PFSK-1 (cell line): ENCODE results near the gene PNMA1.

Source experiments
- FOXP2 ChIP-seq: optimal IDR thresholded peaks from 2 replicates; pipeline ENCODE3; 2011; ENCODE audit warnings: borderline replicate concordance, control low read depth, inconsistent platforms; ENCODE audit not compliant: insufficient read depth; ENCODE audit errors: extremely low read length, extremely low read depth
- POLR2AphosphoS5 ChIP-seq: IDR thresholded peaks from 2 replicates; pipeline ENCODE4 v1.6.1; 2012; ENCODE audit warnings: low read depth, mild to moderate bottlenecking, control low read depth, low read length, moderate library complexity
- SIN3A ChIP-seq: IDR thresholded peaks from 2 replicates; pipeline ENCODE4 v1.6.1; 2012; ENCODE audit warnings: mild to moderate bottlenecking, low read length, moderate library complexity, borderline replicate concordance; ENCODE audit not compliant: insufficient read depth
- TAF1 ChIP-seq: IDR thresholded peaks from 2 replicates; pipeline ENCODE4 v1.6.1; 2012; ENCODE audit warnings: low read length, control low read depth, borderline replicate concordance; ENCODE audit not compliant: insufficient read depth
- TF ChIP-seq, protein P1 (sequence below), 2 experiments: IDR thresholded peaks; 2 replicates each; pipeline versions ENCODE4 v1.6.1 to v1.8.0; 2011 to 2012; ENCODE audit warnings: low read depth in 2 of 2, low read length in 2 of 2, control low read depth in 1 of 2, inconsistent platforms in 1 of 2, mild to moderate bottlenecking in 1 of 2, moderate library complexity in 1 of 2; ENCODE audit not compliant: insufficient read depth in 1 of 2

Gene PNMA1

DNA sequence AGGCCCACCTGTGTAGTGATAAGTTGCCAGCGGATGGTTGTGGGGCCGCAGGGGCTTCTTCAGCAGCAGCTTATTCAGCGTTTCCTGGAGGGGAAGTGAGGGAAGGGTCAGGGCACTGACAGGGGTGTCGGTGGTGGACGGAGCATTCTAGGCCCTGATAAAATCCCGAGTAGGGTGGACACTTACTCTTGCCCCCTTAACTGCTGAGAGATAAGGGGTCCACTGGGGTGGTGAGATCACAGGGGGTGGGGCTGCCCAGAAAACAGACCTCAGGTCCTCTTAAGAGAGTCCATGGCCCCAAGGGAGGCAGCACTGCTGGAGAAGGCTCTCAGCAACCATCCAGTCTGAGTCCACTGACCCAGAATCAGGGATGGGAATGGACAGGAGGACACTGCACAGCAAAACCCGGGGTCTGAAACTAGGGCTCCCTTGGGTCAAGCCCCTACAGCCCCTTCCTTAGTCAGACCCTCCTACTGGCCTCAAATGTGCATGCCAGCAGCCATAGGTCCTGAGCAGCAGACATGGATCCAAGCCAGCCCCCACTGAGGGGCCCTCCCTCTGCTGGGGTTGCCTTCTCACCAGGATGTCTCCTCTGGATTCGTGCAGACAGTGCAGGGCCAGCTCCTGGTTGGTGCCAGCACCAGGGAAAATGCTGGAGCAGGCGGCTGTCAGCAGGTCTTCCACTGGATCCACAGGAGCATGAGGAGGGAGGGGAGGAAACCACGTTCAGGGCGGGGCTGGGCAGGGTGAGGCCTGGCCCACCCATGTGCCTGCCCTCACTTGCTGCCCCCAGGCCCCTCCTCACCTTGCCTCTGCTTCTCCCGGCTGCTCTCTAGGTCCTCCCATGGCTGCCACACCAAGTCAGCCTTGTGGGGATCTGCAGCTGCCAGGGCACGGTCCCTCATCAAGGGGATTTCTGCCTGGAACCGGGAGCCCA is 12.1 kb upstream of the PNMA1 start:
- TF ChIP-seq SIN3A (no peak), FOXP2 (no peak), TAF1 (no peak), POLR2AphosphoS5 (no peak)
- TF ChIP-seq, protein P1, sequence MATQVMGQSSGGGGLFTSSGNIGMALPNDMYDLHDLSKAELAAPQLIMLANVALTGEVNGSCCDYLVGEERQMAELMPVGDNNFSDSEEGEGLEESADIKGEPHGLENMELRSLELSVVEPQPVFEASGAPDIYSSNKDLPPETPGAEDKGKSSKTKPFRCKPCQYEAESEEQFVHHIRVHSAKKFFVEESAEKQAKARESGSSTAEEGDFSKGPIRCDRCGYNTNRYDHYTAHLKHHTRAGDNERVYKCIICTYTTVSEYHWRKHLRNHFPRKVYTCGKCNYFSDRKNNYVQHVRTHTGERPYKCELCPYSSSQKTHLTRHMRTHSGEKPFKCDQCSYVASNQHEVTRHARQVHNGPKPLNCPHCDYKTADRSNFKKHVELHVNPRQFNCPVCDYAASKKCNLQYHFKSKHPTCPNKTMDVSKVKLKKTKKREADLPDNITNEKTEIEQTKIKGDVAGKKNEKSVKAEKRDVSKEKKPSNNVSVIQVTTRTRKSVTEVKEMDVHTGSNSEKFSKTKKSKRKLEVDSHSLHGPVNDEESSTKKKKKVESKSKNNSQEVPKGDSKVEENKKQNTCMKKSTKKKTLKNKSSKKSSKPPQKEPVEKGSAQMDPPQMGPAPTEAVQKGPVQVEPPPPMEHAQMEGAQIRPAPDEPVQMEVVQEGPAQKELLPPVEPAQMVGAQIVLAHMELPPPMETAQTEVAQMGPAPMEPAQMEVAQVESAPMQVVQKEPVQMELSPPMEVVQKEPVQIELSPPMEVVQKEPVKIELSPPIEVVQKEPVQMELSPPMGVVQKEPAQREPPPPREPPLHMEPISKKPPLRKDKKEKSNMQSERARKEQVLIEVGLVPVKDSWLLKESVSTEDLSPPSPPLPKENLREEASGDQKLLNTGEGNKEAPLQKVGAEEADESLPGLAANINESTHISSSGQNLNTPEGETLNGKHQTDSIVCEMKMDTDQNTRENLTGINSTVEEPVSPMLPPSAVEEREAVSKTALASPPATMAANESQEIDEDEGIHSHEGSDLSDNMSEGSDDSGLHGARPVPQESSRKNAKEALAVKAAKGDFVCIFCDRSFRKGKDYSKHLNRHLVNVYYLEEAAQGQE (IDR thresholded peaks at IDR 0.05; ENCODE audit: insufficient read depth in 1 of 2, low read depth in 2 of 2, low read length in 2 of 2): no peak

DNA sequence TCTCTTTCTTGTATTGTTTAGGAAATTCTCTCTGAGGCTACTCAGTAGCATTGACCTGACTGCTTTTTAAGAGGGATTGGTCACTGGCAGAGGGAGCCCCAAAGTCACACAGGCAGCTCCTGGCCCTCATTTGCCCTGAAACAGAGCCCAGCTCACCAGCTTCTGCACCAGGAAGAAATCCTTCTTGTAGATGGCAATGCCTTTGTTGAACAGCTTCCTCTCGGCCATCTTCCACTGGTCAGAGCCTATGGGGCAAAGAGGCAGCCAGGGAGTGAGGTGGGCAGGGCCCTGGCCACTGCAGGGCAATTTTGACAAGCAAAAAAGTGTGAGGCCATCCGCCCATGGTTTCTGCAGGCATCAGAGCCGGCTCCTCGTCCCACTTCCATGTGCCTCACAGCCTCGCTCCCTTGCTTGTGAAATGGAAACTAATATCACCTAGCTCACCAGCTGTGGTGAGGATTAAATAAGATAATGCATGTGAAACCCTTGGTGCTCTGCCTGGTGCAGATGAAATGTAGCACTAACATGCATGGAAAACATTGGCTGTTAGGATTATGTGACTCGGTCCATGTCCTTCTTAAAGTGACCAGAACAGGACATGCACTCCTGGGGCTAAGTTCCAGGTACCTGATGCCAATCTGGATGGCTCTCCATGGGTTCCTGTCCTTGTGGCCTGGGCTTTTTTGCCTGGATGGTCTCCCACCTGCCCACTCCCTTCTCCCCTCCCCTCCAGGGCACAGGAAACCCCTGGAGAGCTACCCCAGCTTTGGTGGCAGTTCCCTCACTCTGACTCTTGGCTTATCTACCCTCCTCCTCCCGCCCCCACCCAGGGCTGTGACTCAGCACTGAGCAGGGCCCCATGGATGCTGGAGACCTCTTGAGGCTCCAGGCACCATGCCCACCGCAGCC is 11.2 kb upstream of the PNMA1 start:
- TF ChIP-seq SIN3A (no peak), POLR2AphosphoS5 (no peak), TAF1 (no peak), FOXP2 (no peak)
- TF ChIP-seq, protein P1 (IDR thresholded peaks at IDR 0.05; ENCODE audit: insufficient read depth in 1 of 2, low read depth in 2 of 2, low read length in 2 of 2): no peak

DNA sequence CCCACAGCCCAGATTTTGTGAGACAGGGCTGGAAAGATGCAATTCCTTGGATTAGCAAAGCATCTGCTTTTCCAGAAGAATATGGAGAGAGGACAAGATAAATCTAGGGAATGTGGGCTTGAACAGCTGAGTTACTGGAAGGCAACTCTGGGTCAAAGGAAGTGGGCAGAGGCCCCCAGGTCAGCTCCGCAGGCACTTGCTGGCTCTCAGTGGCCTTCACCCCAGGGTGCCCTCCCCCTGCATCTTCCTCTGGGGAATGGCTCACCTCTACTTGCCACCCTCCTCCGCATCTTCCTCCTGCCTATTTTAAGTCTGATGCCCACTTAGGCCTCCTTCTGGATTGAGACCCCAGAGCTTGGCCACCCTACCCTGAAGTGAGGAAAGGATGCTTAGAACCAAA is 10.5 kb upstream of the PNMA1 start:
- TF ChIP-seq TAF1 (no peak), SIN3A (no peak), POLR2AphosphoS5 (no peak), FOXP2 (no peak)
- TF ChIP-seq, protein P1 (IDR thresholded peaks at IDR 0.05; ENCODE audit: insufficient read depth in 1 of 2, low read depth in 2 of 2, low read length in 2 of 2): no peak

DNA sequence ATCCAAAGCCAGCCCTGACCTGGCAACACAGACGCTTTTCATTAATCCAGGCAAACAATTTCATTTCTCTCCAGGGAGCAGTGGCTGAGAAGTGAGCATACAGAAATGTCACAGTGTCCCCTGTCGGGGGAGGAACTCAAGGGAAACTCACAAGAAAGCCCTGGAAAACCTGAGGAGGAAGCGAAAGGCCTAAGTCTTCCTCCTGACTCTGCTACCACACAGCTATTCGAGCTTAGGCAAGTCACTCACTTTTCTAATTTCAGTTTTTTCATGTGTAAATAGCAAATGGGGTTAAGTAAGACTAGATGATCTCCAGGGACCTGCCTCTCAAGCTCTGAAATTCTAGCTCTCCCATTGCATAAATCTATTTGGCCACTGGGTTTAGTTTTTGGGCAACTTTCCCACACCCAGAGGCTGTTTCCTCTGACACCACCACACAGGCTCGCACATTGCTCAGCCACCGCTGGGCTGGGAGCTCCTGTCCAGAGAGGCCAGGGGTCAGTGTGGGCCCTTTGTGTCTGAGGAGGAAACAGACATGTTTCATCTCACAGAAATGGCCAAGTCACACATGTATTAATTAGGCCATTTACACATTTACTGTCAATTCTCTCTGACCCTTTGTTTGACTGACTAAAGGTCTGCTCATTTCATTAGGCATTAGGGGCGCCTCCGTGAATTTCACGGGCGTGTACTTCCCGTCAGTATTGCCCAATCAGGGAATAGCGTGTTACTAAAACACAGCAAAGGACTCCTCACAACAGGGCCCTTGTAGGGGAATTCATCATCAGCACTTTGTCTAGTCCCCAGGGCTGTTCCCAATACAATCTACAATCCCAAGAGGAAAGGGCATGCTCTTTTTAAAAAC is 9.8 kb upstream of the PNMA1 start:
- no peak for TF ChIP-seq POLR2AphosphoS5
- no peak for TF ChIP-seq SIN3A
- TF ChIP-seq TAF1: no peak
- no peak for TF ChIP-seq FOXP2
- TF ChIP-seq, protein P1 (IDR thresholded peaks at IDR 0.05; ENCODE audit: insufficient read depth in 1 of 2, low read depth in 2 of 2, low read length in 2 of 2): no peak
